Fibroblast of villous mesenchyme (primary cell): ENCODE data around the gene RBM45. TPM values are rescaled to one million over a fixed set of nuclear protein-coding genes. Genes with fewer than 3 reads are reported as not detected.

Experiments used
- DNase-seq: peaks from one replicate; pipeline ENCODE4 v3.0.0-alpha.2; 2010; ENCODE audit warnings: low read depth
- H3K4me3 ChIP-seq: 2 replicates; pipeline ENCODE4 v1.5.1; 2011; ENCODE audit warnings: low read depth, mild to moderate bottlenecking, low read length
- total RNA-seq: library from RNA; depleted of rRNA; stranded (reverse); fragments of >200 nt; gene quantifications from 2 replicates; pipeline ENCODE4 v1.2.3, GENCODE V29; 2012
- TF ChIP-seq, protein P1 (sequence below): IDR thresholded peaks from 2 replicates; pipeline ENCODE4 v1.5.1; 2012; ENCODE audit warnings: low read depth, mild to moderate bottlenecking, low read length; ENCODE audit not compliant: insufficient read depth

Gene RBM45
- total RNA-seq, 1 donor: 19.0 TPM

DNA sequence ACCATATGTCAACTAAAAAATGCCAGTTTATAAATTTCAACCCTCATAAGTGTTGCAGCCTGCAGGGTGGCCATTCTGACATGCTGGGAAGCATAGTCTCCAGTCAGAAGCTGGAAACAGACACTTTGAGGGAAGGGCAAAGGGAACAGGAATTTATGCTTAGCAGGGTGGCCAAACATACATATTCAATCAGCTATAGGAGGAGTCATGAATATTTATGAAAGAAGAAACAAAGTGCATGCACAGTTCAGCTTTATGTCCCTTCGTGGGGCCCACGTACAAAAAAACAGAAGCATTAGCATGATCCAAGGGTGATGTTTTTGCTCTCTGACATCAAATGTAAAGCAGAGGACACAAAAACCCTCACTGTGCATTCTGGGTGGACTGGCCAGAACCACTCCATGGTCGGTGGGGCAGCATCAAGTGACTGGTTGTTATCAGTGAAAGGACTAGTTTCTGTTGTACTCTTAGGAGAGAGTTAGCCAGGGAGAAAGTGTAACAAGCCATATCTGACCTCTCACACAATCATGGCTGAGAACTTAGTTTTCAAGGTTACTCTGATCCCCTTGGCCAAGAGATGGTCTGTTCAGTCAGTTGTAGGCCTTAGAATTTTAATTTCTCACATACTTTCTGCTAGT is 29.7 kb upstream of the RBM45 start:
- no peak for DNase-seq
- TF ChIP-seq, protein P1, sequence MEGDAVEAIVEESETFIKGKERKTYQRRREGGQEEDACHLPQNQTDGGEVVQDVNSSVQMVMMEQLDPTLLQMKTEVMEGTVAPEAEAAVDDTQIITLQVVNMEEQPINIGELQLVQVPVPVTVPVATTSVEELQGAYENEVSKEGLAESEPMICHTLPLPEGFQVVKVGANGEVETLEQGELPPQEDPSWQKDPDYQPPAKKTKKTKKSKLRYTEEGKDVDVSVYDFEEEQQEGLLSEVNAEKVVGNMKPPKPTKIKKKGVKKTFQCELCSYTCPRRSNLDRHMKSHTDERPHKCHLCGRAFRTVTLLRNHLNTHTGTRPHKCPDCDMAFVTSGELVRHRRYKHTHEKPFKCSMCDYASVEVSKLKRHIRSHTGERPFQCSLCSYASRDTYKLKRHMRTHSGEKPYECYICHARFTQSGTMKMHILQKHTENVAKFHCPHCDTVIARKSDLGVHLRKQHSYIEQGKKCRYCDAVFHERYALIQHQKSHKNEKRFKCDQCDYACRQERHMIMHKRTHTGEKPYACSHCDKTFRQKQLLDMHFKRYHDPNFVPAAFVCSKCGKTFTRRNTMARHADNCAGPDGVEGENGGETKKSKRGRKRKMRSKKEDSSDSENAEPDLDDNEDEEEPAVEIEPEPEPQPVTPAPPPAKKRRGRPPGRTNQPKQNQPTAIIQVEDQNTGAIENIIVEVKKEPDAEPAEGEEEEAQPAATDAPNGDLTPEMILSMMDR: no peak
- H3K4me3 ChIP-seq: no peak overlapping the region

DNA sequence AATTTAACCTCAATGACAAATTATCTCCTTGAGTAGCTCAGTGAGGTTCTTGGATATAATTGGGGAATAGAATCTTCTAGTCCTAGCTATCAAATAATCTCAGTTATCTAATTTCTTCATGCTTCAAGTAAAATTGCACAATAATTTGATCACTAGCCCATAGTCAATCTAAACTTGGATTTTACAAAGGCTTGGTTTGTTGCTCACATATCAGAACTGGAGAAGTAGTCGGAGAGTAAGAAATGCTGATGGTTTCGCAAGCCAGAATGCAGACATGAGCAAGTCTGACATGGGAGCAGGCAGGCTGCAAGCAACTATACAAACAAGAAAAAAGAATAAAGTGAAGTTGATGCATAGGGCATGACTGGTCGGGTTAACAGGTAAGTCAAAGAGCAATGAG is 28.0 kb upstream of the RBM45 start:
- TF ChIP-seq, protein P1: no peak
- DNase-seq: no peak

DNA sequence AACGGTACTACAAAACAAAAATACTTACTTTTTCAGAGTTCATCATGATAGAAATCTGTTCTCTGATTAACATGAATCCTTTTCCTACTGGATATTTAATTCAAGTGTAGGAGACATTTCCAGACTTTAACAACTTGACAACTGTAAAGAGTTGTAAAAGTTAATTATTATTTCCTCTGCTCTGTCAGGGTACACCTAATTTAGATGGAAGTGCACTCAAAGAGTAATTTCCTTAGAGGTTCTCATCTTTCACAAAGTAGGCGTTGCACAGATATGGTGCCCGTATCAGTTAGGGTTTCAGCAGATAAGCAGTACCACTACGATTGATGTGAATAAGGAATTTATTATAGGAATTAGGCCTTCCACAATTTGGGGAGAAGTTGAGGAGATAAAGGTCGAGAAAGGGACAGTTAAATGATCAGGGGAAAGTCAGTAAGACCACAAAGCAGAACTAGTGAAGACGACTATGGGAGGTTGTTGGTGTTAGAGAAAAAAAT is 23.4 kb upstream of the RBM45 start:
- TF ChIP-seq, protein P1: no peak
- DNase-seq: no peak
- no peak overlapping the region for H3K4me3 ChIP-seq

More for the DNA sequence above, 28.0 kb upstream of the RBM45 start:
- H3K4me3 ChIP-seq: no peak overlapping the region

DNA sequence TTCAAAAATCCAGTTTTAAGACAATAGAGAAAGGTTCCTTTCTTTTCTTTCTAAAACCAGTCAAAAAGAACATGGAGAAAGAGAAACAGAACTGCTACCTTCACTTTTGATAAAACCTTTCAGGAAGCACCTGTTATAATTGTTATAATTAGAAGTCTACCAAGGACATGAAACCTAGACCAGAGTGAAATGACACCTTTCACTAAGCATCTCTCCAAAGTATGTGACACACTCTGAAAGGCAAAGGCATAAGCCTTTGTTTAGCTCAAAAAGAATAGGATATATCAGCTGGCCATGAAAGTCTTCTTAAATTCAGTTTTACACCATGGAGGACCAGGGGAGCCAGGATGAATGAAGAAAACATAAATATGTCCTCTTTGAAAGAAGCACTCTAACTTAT is 18.8 kb upstream of the RBM45 start:
- no peak overlapping the region for H3K4me3 ChIP-seq
- DNase-seq: no peak
- TF ChIP-seq, protein P1: no peak

DNA sequence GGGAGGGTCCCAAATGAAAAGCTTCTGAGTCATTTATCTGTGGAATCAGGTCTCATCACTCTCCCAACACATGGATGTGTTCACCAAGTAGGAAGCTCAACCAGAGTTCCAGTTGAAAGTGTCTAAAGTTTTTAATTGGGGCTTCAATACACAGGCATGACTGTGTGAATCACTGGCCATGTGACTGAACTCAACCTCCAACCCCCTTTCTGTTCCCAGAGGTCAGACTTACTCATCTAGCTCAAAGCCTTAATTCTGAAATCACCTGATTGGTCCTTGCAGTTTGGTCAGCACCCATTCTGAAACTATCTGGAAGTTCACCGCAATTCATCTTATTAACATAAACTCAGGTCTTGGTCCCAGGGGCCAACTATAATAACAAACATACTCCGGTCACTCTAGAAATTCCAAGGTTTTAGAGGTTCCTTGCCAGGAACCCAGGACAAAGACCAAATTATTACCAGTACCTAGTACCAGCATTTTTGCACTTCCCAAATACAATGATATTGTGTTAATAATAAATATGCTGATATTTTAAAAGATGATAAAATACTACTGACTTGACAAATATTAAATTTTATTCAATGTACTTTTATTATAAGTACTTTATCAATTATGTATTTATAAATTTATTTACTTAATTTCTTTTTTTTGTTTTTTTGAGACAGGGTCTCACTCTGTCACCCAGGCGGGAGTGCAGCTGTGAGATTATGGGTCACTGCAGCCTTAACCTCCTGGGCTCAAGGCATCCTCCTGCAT is 10.7 kb upstream of the RBM45 start:
- H3K4me3 ChIP-seq: no peak overlapping the region
- TF ChIP-seq, protein P1: no peak
- DNase-seq: peak; percentile 5

DNA sequence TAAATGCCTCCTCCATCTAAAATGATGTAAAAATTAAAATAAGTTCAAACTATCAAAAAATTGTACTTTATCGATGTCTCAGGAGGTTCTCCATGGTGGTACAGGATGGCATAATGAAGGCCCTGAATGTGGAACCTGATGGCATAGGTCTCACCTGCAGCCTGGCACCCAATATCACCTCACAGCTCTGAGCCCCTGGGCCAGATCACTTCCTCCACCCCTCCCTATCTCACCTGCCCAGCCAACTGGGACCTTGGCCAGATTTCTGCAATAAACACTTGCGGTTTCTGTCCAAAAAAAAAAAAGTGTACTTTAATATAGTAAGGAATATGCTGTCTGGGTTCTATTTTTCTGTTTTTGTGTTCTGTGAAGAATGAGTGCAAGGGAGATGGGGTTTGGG is 6.7 kb upstream of the RBM45 start:
- H3K4me3 ChIP-seq: no peak overlapping the region
- TF ChIP-seq, protein P1: no peak
- no peak for DNase-seq
